Endothelial cell of umbilical vein (primary cell): ENCODE data around the gene FTSJ3. TPM values are rescaled to one million over a fixed set of nuclear protein-coding genes. Genes with fewer than 3 reads are reported as not detected.

ENCODE experiments used
- BruUV-seq: library from RNA; stranded (reverse); fragments of 400-500 nt; replicated peaks from 2 replicates; lab custom pipeline; 2021; lab: Mats Ljungman, UMichigan
- CTCF ChIA-PET: fragments of 300-600, 350-600 bp; sonication (Branson Sonifier 250); formaldehyde crosslinking; loops from one replicate; lab custom pipeline; 2021; ENCODE audit warnings: antibody characterized with exemption, inconsistent platforms; lab: Charles Lee
- POLR2A ChIA-PET: fragments of 300-600, 350-600 bp; sonication (Branson Sonifier 250); formaldehyde crosslinking; loops from one replicate; lab custom pipeline; 2021; ENCODE audit warnings: antibody characterized with exemption, inconsistent platforms; lab: Charles Lee
- DNase-seq: peaks from one replicate; pipeline ENCODE4 v3.0.0-alpha.2; 2011; ENCODE audit warnings: low read depth, low spot score
- FAIRE-seq: peaks from 2 replicates; lab custom pipeline; 2011; peaks lifted over from hg19 to GRCh38; lab: Jason Lieb, UNC
- H2AFZ ChIP-seq: 2 replicates; pipeline ENCODE4 v1.6.0; 2012; ENCODE audit warnings: low read depth, low read length, control low read depth, inconsistent platforms
- H3K27ac ChIP-seq: 2 replicates; pipeline ENCODE4 v1.5.1; 2011; ENCODE audit warnings: low read depth, mild to moderate bottlenecking, control low read depth, low read length, moderate library complexity; ENCODE audit not compliant: insufficient read depth
- H3K27me3 ChIP-seq, 2 experiments: 2 replicates each; pipeline versions ENCODE4 v1.6.0 to v1.6.1; 2011; ENCODE audit warnings: low read length in 2 of 2, mixed read lengths in 1 of 2; ENCODE audit not compliant: control insufficient read depth in 2 of 2, insufficient read depth in 2 of 2
- H3K36me3 ChIP-seq, 2 experiments: 2 replicates in 1 of 2; 3 replicates in 1 of 2; pipeline ENCODE4 v1.5.1; 2011; ENCODE audit warnings: low read length in 2 of 2, mild to moderate bottlenecking in 1 of 2, moderate library complexity in 1 of 2; ENCODE audit not compliant: control insufficient read depth in 2 of 2, insufficient read depth in 2 of 2; ENCODE audit errors: extremely low read depth in 1 of 2
- H3K4me1 ChIP-seq: 3 replicates; pipeline ENCODE4 v1.5.1; 2011; ENCODE audit warnings: mild to moderate bottlenecking, low read length; ENCODE audit not compliant: control insufficient read depth, insufficient read depth; ENCODE audit errors: extremely low read depth
- H3K4me2 ChIP-seq: 2 replicates; pipeline ENCODE4 v1.6.1; 2011; ENCODE audit warnings: low read length, control low read depth, mixed read lengths; ENCODE audit not compliant: insufficient read depth
- H3K4me3 ChIP-seq, 3 experiments: fragments of 200-600 bp in 1 of 3; sonication (generic), shearing (Covaris generic) in 1 of 3; replicated peaks in 1 of 3; 2 replicates each; pipeline ENCODE4 v1.5.1; 2011 to 2016; ENCODE audit warnings: control low read depth in 3 of 3, low read length in 3 of 3, mild to moderate bottlenecking in 2 of 3, inconsistent platforms in 1 of 3, low read depth in 1 of 3, moderate library complexity in 1 of 3; ENCODE audit not compliant: insufficient read depth in 1 of 3
- H3K79me2 ChIP-seq: 2 replicates; pipeline ENCODE4 v1.6.0; 2012; ENCODE audit warnings: low read length, inconsistent platforms; ENCODE audit not compliant: control insufficient read depth, insufficient read depth
- H3K9ac ChIP-seq: replicated peaks from 2 replicates; pipeline ENCODE3; 2011; ENCODE audit warnings: low read length, control low read depth; ENCODE audit not compliant: insufficient read depth; ENCODE audit errors: extremely low read depth
- H3K9me1 ChIP-seq: replicated peaks from 3 replicates; pipeline ENCODE4 v1.6.0; 2011; ENCODE audit warnings: mild to moderate bottlenecking, low read length; ENCODE audit not compliant: control insufficient read depth, insufficient read depth; ENCODE audit errors: extremely low read depth
- H3K9me3 ChIP-seq: replicated peaks from 2 replicates; pipeline ENCODE4 v1.5.1; 2012; ENCODE audit warnings: low read length, inconsistent platforms; ENCODE audit not compliant: control insufficient read depth, insufficient read depth
- H4K20me1 ChIP-seq: replicated peaks from 2 replicates; pipeline ENCODE3; 2011; ENCODE audit warnings: mild to moderate bottlenecking, low read length; ENCODE audit not compliant: control insufficient read depth, insufficient read depth; ENCODE audit errors: extremely low read depth
- EZH2 ChIP-seq: IDR thresholded peaks from 2 replicates; pipeline ENCODE4 v1.6.1; 2012; ENCODE audit warnings: borderline replicate concordance, low read depth, mild to moderate bottlenecking, moderate library complexity, low read length, inconsistent platforms; ENCODE audit not compliant: severe bottlenecking
- FOS ChIP-seq: IDR thresholded peaks from 2 replicates; pipeline ENCODE4 v1.6.1; 2011; ENCODE audit warnings: mild to moderate bottlenecking, low read length, moderate library complexity, borderline replicate concordance; ENCODE audit not compliant: insufficient read depth
- GATA2 ChIP-seq: IDR thresholded peaks from 2 replicates; pipeline ENCODE4 v1.7.0; 2011; ENCODE audit warnings: low read depth, mild to moderate bottlenecking, moderate library complexity, mixed read lengths, low read length; ENCODE audit not compliant: insufficient read length, insufficient read depth
- JUN ChIP-seq: IDR thresholded peaks from 2 replicates; pipeline ENCODE4 v1.6.1; 2011; ENCODE audit warnings: borderline replicate concordance, low read depth; ENCODE audit not compliant: insufficient read length, insufficient read depth
- MYC ChIP-seq: IDR thresholded peaks from one replicate; pipeline ENCODE4 v1.6.1; 2011; ENCODE audit warnings: mild to moderate bottlenecking, low read depth, low read length
- POLR2A ChIP-seq: IDR thresholded peaks from 2 replicates; pipeline ENCODE4 v1.6.1; 2012; ENCODE audit warnings: low read depth, mild to moderate bottlenecking, control low read depth, low read length
- POLR2AphosphoS5 ChIP-seq: IDR thresholded peaks from 2 replicates; pipeline ENCODE4 v1.6.1; 2012; ENCODE audit warnings: low read depth, mild to moderate bottlenecking, control low read depth, low read length, moderate library complexity; ENCODE audit not compliant: insufficient read depth
- dilution Hi-C: fragments of 300-500 bp; cut with MboI; formaldehyde crosslinking; loops from one replicate; pipeline ENCODE4 v1.15.0; 2019; ENCODE audit warnings: low sequenced_read_pairs; ENCODE audit not compliant: extremely low pct_ligation_motif_present
- intact Hi-C: fragments of 100-400 bp; cut with micrococcal nuclease; formaldehyde crosslinking; loops from one replicate; pipeline ENCODE4 v1.10.0; 2022
- polyA plus RNA-seq, 4 experiments: library from polyadenylated mRNA; depleted of rRNA in 3 of 4; stranded (reverse) in 3 of 4; unstranded in 1 of 4; fragments of >200 nt; gene quantifications; 2 replicates each; pipeline versions ENCODE4 v1.2.1 to v1.2.3, GENCODE V29; 2011 to 2012; ENCODE audit warnings: missing spikeins in 1 of 4
- total RNA-seq: library from RNA; stranded (reverse); gene quantifications from 2 replicates; pipeline ENCODE4 v1.2.3, GENCODE V29; 2021
- TF ChIP-seq, protein P1 (sequence below), 2 donors: IDR thresholded peaks; 1 replicate in 1 of 2; 2 replicates in 1 of 2; pipeline ENCODE4 v1.5.1; 2011; ENCODE audit warnings: low read length in 2 of 2, mild to moderate bottlenecking in 2 of 2, moderate library complexity in 2 of 2, control low read depth in 1 of 2, inconsistent platforms in 1 of 2, low read depth in 1 of 2; ENCODE audit not compliant: insufficient read depth in 1 of 2; ENCODE audit errors: extremely low read depth in 1 of 2
- TF ChIP-seq, protein P2 (sequence below): IDR thresholded peaks from 2 replicates; pipeline ENCODE4 v1.6.1; 2011; ENCODE audit not compliant: insufficient read depth, insufficient read length

The FTSJ3 gene
- total and polyA plus RNA-seq, 2 donors (not counting 3 experiments of a cell fraction or from before 2014, with no cell fraction given) = 42.1 to 60.2 TPM

DNA sequence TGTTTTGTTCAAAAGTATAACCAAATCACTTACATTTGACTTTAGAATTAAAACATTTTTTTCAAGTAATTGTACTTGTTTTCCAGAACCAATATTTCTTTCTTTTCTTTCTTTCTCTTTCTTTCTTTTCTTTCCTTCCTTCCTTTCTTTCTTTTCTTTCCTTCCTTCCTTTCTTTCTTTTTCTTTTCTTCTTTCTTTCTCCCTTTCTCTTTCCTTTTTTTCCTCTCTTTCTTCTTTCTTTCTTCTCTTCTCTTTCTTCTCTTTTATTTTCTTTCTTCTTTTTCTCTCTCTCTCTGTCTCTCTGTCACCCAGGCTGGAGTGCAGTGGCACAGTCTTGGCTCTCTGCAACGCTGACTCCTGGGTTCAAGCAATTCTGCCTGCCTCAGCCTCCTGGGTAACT lies 26.7 kb downstream of the FTSJ3 start:
- peaks cover 11% of the 10 kb centered on the region for H3K79me2 ChIP-seq
- H3K4me3 ChIP-seq = no peak overlapping the region
- H3K27me3 ChIP-seq = no peaks in the 10 kb centered on the region
- BruUV-seq = no TSS peak
- no peak overlapping the region for H3K9ac ChIP-seq
- ChIA-PET CTCF (interaction anchor here (1.5 kb wide), 1 partner anchor 10 kb away, joined by 5 read pairs; no protein-coding TSS in a partner anchor), POLR2A (no interaction called here)
- no peaks in the 10 kb centered on the region for H3K9me3 ChIP-seq
- no peaks in the 10 kb centered on the region for H3K9me1 ChIP-seq
- intact Hi-C loops (no loop called here), dilution Hi-C loops (no loop called here)
- H2AFZ ChIP-seq = no peak overlapping the region
- peaks cover 36 to 44% of the 10 kb centered on the region in 2 experiments for H3K36me3 ChIP-seq
- no peak for TF ChIP-seq EZH2
- TF ChIP-seq, protein P1, sequence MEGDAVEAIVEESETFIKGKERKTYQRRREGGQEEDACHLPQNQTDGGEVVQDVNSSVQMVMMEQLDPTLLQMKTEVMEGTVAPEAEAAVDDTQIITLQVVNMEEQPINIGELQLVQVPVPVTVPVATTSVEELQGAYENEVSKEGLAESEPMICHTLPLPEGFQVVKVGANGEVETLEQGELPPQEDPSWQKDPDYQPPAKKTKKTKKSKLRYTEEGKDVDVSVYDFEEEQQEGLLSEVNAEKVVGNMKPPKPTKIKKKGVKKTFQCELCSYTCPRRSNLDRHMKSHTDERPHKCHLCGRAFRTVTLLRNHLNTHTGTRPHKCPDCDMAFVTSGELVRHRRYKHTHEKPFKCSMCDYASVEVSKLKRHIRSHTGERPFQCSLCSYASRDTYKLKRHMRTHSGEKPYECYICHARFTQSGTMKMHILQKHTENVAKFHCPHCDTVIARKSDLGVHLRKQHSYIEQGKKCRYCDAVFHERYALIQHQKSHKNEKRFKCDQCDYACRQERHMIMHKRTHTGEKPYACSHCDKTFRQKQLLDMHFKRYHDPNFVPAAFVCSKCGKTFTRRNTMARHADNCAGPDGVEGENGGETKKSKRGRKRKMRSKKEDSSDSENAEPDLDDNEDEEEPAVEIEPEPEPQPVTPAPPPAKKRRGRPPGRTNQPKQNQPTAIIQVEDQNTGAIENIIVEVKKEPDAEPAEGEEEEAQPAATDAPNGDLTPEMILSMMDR (IDR thresholded peaks at IDR 0.05; ENCODE audit: extremely low read depth in 1 of 2, insufficient read depth in 1 of 2, low read depth in 1 of 2, low read length in 2 of 2) = no peak
- no peak for TF ChIP-seq POLR2AphosphoS5
- TF ChIP-seq GATA2 = no peak
- no peak for TF ChIP-seq MYC
- TF ChIP-seq, protein P2, sequence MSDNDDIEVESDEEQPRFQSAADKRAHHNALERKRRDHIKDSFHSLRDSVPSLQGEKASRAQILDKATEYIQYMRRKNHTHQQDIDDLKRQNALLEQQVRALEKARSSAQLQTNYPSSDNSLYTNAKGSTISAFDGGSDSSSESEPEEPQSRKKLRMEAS = no peak
- no peak for TF ChIP-seq POLR2A
- TF ChIP-seq FOS = no peak
- no peak for TF ChIP-seq JUN
- H3K4me1 ChIP-seq = no peaks in the 10 kb centered on the region
- peaks cover 3% of the 10 kb centered on the region for H4K20me1 ChIP-seq
- no peak overlapping the region for H3K27ac ChIP-seq
- DNase-seq = no peak
- no peak overlapping the region for H3K4me2 ChIP-seq
- no peak for FAIRE-seq
